ENCODE data around the gene FAM168A.
"Not testable (repeated sequence)": the region's sequence is repeated elsewhere in the genome, so short reads cannot be mapped to it uniquely, and the experiment has no call there.

GRCh38 chr11:73571982-73572381 lies 25.9 kb downstream of the FAM168A start:
- TF ChIP-seq, protein P1, sequence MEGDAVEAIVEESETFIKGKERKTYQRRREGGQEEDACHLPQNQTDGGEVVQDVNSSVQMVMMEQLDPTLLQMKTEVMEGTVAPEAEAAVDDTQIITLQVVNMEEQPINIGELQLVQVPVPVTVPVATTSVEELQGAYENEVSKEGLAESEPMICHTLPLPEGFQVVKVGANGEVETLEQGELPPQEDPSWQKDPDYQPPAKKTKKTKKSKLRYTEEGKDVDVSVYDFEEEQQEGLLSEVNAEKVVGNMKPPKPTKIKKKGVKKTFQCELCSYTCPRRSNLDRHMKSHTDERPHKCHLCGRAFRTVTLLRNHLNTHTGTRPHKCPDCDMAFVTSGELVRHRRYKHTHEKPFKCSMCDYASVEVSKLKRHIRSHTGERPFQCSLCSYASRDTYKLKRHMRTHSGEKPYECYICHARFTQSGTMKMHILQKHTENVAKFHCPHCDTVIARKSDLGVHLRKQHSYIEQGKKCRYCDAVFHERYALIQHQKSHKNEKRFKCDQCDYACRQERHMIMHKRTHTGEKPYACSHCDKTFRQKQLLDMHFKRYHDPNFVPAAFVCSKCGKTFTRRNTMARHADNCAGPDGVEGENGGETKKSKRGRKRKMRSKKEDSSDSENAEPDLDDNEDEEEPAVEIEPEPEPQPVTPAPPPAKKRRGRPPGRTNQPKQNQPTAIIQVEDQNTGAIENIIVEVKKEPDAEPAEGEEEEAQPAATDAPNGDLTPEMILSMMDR (IDR thresholded peaks at IDR 0.05; ENCODE audit: control extremely low read depth in 1 of 3, insufficient read depth in 1 of 3, low read depth in 1 of 3, low read length in 3 of 3): not testable (repeated sequence)
- not testable (repeated sequence) for TF ChIP-seq SRF, POLR2AphosphoS5 (IDR thresholded peaks at IDR 0.05; ENCODE audit: low read depth, low read length)

Data from H1 (cell line).